Epithelial cell of proximal tubule (primary cell): ENCODE data around the gene EBI3. TPM values are rescaled to one million over a fixed set of nuclear protein-coding genes. Genes with fewer than 3 reads are reported as not detected.
A peak's percentile ranks its signal among the peaks of the same experiment; 100 is the strongest.

ENCODE experiments used
- DNase-seq: peaks from one replicate; pipeline ENCODE4 v3.0.0-alpha.2; 2011; ENCODE audit warnings: low read depth
- H3K4me3 ChIP-seq: 2 replicates; pipeline ENCODE4 v1.5.1; 2011; ENCODE audit warnings: low read depth, mild to moderate bottlenecking, low read length
- CTCF ChIP-seq: conservative IDR thresholded peaks from 2 replicates; pipeline ENCODE4 v1.5.1; 2012; ENCODE audit warnings: low read depth, mild to moderate bottlenecking, low read length
- total RNA-seq: library from RNA; depleted of rRNA; stranded (reverse); fragments of >200 nt; gene quantifications from 2 replicates; pipeline ENCODE4 v1.2.3, GENCODE V29; 2015

The EBI3 gene
- total RNA-seq, 1 donor from 2014 or later = 1.7 TPM

GRCh38 chr19:4206818-4207484 lies 22.4 kb upstream of the EBI3 start:
- DNase-seq = no peak
- peak; percentile 28 for TF ChIP-seq CTCF
- H3K4me3 ChIP-seq = no peak overlapping the region

GRCh38 chr19:4208385-4209094 lies 20.8 kb upstream of the EBI3 start:
- TF ChIP-seq CTCF = peak; percentile 65
- DNase-seq = no peak
- H3K4me3 ChIP-seq = no peak overlapping the region

- H3K4me3 ChIP-seq = no peak overlapping the region
- no peak for TF ChIP-seq CTCF
- no peak for DNase-seq
Measured at GRCh38 chr19:4210166-4210731, 19.1 kb upstream of the EBI3 start.

GRCh38 chr19:4213116-4213515 lies 16.2 kb upstream of the EBI3 start:
- no peak overlapping the region for H3K4me3 ChIP-seq
- DNase-seq = no peak
- no peak for TF ChIP-seq CTCF

- TF ChIP-seq CTCF = no peak
- DNase-seq = no peak
- no peak overlapping the region for H3K4me3 ChIP-seq
Measured at GRCh38 chr19:4215807-4216206, 13.5 kb upstream of the EBI3 start.

GRCh38 chr19:4216846-4217245 lies 12.5 kb upstream of the EBI3 start:
- DNase-seq = no peak
- no peak for TF ChIP-seq CTCF

More at GRCh38 chr19:4216846-4217245, 12.5 kb upstream of the EBI3 start:
- H3K4me3 ChIP-seq = no peak overlapping the region
